SK-N-SH treated with all-trans-retinoic acid at 6 μM for 48 hours (cell line): Measurements from ENCODE around the gene CD96.

Experiments
- BACH2 ChIP-seq: fragments of 250-450 bp; sonication (Bioruptor Pico); IDR thresholded peaks from 2 replicates; pipeline ENCODE4 v1.9.0; 2021; ENCODE audit warnings: mild to moderate bottlenecking, borderline replicate concordance
- CSDC2 ChIP-seq: fragments of 250-450 bp; sonication (Bioruptor Pico); IDR thresholded peaks from 2 replicates; pipeline ENCODE4 v1.5.0; 2020; ENCODE audit warnings: mild to moderate bottlenecking, moderate library complexity
- POU6F1 ChIP-seq: fragments of 250-450 bp; sonication (Bioruptor Pico); IDR thresholded peaks from 2 replicates; pipeline ENCODE4 v1.8.0; 2021; ENCODE audit warnings: low read depth, mild to moderate bottlenecking, moderate library complexity, borderline replicate concordance
- RARB ChIP-seq: fragments of 250-450 bp; sonication (Bioruptor Pico); IDR thresholded peaks from 2 replicates; pipeline ENCODE4 v1.8.0; 2021; ENCODE audit warnings: mild to moderate bottlenecking, moderate library complexity
- TOX ChIP-seq: fragments of 250-450 bp; sonication (Bioruptor Pico); IDR thresholded peaks from 2 replicates; pipeline ENCODE4 v1.8.0; 2021; ENCODE audit warnings: mild to moderate bottlenecking, moderate library complexity, borderline replicate concordance

DNA sequence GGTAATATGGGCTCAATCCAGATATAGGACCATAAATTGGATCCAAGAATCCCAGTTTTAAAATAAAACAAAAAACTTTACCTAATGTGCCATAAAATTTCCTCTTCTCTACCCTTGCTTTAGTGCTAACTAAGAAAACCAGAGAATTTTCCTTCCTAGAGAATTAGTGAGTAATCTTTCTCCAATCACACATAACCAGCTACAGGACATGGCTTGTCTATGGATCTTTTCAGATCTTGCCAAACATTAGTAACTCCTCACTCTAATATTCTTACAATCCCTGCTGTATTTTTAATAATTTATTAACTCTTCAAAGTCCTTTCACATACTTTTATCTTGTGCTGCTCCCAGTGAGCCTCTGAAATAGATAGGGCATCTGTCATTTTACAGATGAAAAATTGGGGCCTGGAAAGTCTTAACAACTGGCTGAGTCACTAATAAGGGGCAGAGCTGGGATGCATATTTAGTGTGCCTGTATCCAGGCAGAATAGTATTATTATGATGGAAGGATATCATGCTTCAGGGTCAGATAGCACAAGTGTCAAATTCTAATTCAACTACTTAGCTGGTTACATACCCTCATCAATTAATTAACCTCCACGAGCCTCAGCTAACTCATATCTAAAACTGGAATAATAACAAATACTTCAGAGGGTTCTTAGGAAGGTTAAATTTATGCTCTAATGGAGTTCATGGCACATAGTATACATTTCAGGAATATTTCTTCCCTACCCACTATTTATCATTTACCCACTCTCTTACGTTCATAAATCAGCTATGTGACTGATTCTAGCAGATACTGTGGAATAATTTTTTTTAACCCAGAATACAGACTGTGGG is 47.5 kb downstream of the CD96 start:
- TF ChIP-seq POU6F1 = no peak
- no peak for TF ChIP-seq CSDC2
- TF ChIP-seq TOX (CRISPR knock-in tag) = no peak
- TF ChIP-seq BACH2 (CRISPR knock-in tag) = no peak
- TF ChIP-seq RARB = no peak
